ENCODE measurements around the gene CD44.

DNA sequence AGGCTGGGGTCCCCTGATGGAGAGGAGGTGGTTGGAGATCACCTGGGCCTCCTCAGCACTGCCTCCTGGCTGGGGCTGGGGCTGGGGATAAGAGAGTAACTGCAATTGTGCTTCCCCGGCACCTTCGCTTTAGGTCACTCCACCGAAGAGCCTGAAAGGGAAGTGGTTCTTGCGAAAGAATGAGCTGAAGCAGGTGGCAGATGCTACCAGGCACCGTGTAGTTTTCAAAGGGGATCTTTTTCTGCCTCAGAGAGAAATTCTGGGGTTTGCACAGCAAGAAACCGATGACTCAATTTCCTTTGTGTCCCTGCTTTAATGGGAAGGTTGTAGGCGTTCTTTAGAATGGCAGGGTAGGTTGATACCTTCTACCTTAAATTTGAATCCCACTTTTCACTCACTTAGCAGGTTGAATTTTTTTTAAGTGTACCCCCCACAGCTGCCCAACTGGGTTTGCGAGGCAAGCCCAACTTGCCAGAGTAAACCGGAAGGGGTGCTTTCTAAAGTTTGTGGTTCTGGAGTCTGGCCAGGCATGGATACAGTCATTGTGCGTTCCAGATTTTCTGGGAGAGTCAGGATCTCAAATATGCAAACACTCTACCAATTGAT is 5.3 kb downstream of the CD44 start:
- TF ChIP-seq, protein P1, sequence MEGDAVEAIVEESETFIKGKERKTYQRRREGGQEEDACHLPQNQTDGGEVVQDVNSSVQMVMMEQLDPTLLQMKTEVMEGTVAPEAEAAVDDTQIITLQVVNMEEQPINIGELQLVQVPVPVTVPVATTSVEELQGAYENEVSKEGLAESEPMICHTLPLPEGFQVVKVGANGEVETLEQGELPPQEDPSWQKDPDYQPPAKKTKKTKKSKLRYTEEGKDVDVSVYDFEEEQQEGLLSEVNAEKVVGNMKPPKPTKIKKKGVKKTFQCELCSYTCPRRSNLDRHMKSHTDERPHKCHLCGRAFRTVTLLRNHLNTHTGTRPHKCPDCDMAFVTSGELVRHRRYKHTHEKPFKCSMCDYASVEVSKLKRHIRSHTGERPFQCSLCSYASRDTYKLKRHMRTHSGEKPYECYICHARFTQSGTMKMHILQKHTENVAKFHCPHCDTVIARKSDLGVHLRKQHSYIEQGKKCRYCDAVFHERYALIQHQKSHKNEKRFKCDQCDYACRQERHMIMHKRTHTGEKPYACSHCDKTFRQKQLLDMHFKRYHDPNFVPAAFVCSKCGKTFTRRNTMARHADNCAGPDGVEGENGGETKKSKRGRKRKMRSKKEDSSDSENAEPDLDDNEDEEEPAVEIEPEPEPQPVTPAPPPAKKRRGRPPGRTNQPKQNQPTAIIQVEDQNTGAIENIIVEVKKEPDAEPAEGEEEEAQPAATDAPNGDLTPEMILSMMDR (conservative IDR thresholded peaks at IDR 0.05; ENCODE audit: low read depth, low read length): no peak
- TF ChIP-seq EZH2 (IDR thresholded peaks at IDR 0.05; ENCODE audit: borderline replicate concordance, low read depth, low read length, poor library complexity, severe bottlenecking): no peak

Data from A673 (cell line).